HEK293 (cell line): ENCODE data around the gene RBPJL.

ENCODE experiments used
- TCF7L2 ChIP-seq: IDR thresholded peaks from 2 replicates; pipeline ENCODE4 v1.6.1; 2011; ENCODE audit warnings: low read depth, mild to moderate bottlenecking, inconsistent platforms, low read length, moderate library complexity, borderline replicate concordance
- ZBTB7A ChIP-seq: fragments of 450-650 bp; formaldehyde crosslinking; IDR thresholded peaks from 2 replicates; pipeline ENCODE4 v1.5.1; 2016; ENCODE audit warnings: low read depth, missing biosample characterization, missing genetic modification characterization
- ZNF112 ChIP-seq: fragments of 450-650 bp; formaldehyde crosslinking; IDR thresholded peaks from 2 replicates; pipeline ENCODE4 v1.5.0; 2017; ENCODE audit warnings: missing biosample characterization, missing genetic modification characterization
- ZNF239 ChIP-seq: fragments of 450-650 bp; formaldehyde crosslinking; IDR thresholded peaks from 2 replicates; pipeline ENCODE4 v1.5.1; 2016; ENCODE audit warnings: missing biosample characterization, missing genetic modification characterization
- ZNF626 ChIP-seq: fragments of 450-650 bp; sonication (Bioruptor Pico); formaldehyde crosslinking; IDR thresholded peaks from 2 replicates; pipeline ENCODE4 v1.5.1; 2018; ENCODE audit warnings: missing biosample characterization, missing genetic modification characterization, inconsistent platforms
- TF ChIP-seq, protein P1 (sequence below): fragments of 450-650 bp; formaldehyde crosslinking; IDR thresholded peaks from 2 replicates; pipeline ENCODE4 v1.5.1; 2016; ENCODE audit warnings: missing biosample characterization, missing genetic modification characterization
- TF ChIP-seq, protein P2 (sequence below): fragments of 450-650 bp; formaldehyde crosslinking; IDR thresholded peaks from 2 replicates; pipeline ENCODE4 v1.5.1; 2016; ENCODE audit warnings: missing biosample characterization, missing genetic modification characterization, low read depth
- TF ChIP-seq, protein P3 (sequence below): fragments of 450-650 bp; formaldehyde crosslinking; IDR thresholded peaks from 2 replicates; pipeline ENCODE4 v1.5.1; 2016; ENCODE audit warnings: missing biosample characterization, missing genetic modification characterization
- TF ChIP-seq, protein P4 (sequence below): fragments of 450-650 bp; formaldehyde crosslinking; IDR thresholded peaks from 2 replicates; pipeline ENCODE4 v1.5.1; 2016; ENCODE audit warnings: missing biosample characterization, missing genetic modification characterization
- TF ChIP-seq, protein P5 (sequence below): fragments of 450-650 bp; formaldehyde crosslinking; IDR thresholded peaks from 2 replicates; pipeline ENCODE4 v1.5.1; 2016; ENCODE audit warnings: missing biosample characterization, missing genetic modification characterization

DNA sequence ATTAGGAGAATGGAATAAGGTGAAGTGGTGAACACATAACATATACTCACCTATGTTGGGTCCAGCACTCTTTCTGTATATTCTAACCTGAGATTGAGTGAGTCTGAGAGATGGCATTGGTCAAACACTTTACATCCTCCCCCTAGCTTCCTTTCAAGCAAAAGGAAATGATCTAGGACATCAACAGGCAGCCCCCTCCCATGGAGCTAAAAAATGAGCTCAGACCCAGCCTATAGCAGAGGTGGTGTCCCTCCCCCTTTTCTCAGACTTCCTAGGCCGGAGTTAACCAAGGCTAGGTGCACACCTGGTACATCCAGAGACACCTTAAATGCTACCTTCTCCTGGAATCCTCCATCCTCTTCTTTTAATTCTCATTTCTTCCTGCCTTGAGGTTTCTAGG, 47.1 kb downstream of the RBPJL start:
- TF ChIP-seq, protein P1, sequence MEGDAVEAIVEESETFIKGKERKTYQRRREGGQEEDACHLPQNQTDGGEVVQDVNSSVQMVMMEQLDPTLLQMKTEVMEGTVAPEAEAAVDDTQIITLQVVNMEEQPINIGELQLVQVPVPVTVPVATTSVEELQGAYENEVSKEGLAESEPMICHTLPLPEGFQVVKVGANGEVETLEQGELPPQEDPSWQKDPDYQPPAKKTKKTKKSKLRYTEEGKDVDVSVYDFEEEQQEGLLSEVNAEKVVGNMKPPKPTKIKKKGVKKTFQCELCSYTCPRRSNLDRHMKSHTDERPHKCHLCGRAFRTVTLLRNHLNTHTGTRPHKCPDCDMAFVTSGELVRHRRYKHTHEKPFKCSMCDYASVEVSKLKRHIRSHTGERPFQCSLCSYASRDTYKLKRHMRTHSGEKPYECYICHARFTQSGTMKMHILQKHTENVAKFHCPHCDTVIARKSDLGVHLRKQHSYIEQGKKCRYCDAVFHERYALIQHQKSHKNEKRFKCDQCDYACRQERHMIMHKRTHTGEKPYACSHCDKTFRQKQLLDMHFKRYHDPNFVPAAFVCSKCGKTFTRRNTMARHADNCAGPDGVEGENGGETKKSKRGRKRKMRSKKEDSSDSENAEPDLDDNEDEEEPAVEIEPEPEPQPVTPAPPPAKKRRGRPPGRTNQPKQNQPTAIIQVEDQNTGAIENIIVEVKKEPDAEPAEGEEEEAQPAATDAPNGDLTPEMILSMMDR (tag by site-specific recombination): no peak
- TF ChIP-seq, protein P2, sequence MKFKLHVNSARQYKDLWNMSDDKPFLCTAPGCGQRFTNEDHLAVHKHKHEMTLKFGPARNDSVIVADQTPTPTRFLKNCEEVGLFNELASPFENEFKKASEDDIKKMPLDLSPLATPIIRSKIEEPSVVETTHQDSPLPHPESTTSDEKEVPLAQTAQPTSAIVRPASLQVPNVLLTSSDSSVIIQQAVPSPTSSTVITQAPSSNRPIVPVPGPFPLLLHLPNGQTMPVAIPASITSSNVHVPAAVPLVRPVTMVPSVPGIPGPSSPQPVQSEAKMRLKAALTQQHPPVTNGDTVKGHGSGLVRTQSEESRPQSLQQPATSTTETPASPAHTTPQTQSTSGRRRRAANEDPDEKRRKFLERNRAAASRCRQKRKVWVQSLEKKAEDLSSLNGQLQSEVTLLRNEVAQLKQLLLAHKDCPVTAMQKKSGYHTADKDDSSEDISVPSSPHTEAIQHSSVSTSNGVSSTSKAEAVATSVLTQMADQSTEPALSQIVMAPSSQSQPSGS (tag by site-specific recombination): no peak
- TF ChIP-seq, protein P3, sequence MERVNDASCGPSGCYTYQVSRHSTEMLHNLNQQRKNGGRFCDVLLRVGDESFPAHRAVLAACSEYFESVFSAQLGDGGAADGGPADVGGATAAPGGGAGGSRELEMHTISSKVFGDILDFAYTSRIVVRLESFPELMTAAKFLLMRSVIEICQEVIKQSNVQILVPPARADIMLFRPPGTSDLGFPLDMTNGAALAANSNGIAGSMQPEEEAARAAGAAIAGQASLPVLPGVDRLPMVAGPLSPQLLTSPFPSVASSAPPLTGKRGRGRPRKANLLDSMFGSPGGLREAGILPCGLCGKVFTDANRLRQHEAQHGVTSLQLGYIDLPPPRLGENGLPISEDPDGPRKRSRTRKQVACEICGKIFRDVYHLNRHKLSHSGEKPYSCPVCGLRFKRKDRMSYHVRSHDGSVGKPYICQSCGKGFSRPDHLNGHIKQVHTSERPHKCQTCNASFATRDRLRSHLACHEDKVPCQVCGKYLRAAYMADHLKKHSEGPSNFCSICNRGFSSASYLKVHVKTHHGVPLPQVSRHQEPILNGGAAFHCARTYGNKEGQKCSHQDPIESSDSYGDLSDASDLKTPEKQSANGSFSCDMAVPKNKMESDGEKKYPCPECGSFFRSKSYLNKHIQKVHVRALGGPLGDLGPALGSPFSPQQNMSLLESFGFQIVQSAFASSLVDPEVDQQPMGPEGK (tag by site-specific recombination): no peak
- TF ChIP-seq ZNF626 (tag by site-specific recombination) (no peak), ZNF239 (tag by site-specific recombination) (no peak), ZNF112 (tag by site-specific recombination) (no peak), TCF7L2 (no peak), ZBTB7A (tag by site-specific recombination) (no peak)
- TF ChIP-seq, protein P4, sequence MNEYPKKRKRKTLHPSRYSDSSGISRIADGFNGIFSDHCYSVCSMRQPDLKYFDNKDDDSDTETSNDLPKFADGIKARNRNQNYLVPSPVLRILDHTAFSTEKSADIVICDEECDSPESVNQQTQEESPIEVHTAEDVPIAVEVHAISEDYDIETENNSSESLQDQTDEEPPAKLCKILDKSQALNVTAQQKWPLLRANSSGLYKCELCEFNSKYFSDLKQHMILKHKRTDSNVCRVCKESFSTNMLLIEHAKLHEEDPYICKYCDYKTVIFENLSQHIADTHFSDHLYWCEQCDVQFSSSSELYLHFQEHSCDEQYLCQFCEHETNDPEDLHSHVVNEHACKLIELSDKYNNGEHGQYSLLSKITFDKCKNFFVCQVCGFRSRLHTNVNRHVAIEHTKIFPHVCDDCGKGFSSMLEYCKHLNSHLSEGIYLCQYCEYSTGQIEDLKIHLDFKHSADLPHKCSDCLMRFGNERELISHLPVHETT (tag by site-specific recombination): no peak
- TF ChIP-seq, protein P5, sequence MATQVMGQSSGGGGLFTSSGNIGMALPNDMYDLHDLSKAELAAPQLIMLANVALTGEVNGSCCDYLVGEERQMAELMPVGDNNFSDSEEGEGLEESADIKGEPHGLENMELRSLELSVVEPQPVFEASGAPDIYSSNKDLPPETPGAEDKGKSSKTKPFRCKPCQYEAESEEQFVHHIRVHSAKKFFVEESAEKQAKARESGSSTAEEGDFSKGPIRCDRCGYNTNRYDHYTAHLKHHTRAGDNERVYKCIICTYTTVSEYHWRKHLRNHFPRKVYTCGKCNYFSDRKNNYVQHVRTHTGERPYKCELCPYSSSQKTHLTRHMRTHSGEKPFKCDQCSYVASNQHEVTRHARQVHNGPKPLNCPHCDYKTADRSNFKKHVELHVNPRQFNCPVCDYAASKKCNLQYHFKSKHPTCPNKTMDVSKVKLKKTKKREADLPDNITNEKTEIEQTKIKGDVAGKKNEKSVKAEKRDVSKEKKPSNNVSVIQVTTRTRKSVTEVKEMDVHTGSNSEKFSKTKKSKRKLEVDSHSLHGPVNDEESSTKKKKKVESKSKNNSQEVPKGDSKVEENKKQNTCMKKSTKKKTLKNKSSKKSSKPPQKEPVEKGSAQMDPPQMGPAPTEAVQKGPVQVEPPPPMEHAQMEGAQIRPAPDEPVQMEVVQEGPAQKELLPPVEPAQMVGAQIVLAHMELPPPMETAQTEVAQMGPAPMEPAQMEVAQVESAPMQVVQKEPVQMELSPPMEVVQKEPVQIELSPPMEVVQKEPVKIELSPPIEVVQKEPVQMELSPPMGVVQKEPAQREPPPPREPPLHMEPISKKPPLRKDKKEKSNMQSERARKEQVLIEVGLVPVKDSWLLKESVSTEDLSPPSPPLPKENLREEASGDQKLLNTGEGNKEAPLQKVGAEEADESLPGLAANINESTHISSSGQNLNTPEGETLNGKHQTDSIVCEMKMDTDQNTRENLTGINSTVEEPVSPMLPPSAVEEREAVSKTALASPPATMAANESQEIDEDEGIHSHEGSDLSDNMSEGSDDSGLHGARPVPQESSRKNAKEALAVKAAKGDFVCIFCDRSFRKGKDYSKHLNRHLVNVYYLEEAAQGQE (tag by site-specific recombination): no peak
